Lower lobe of right lung (tissue), 2 donors: ENCODE data around the gene TBX3. TPM values are rescaled to one million over a fixed set of nuclear protein-coding genes. Genes with fewer than 3 reads are reported as not detected.
A peak's percentile ranks its signal among the peaks of the same experiment; 100 is the strongest.

Source experiments
- ATAC-seq, 2 donors: fragments of 200-7000 bp; cut with Tn5 transposase; one replicate each; pipeline ENCODE4 v1.9.1; 2020 to 2022; ENCODE audit warnings: mild to moderate bottlenecking in 2 of 2, moderate library complexity in 2 of 2
- DNase-seq: peaks from one replicate; pipeline ENCODE4 v3.0.0-alpha.2; 2020
- H3K27ac ChIP-seq: fragments of 200-600 bp; one replicate; pipeline ENCODE4 v1.8.0; 2022
- H3K27me3 ChIP-seq: fragments of 200-600 bp; one replicate; pipeline ENCODE4 v1.8.0; 2022; ENCODE audit warnings: low read depth
- H3K36me3 ChIP-seq: fragments of 200-600 bp; one replicate; pipeline ENCODE4 v1.8.0; 2022; ENCODE audit warnings: mild to moderate bottlenecking
- H3K4me1 ChIP-seq: fragments of 200-600 bp; one replicate; pipeline ENCODE4 v1.8.0; 2022
- H3K4me3 ChIP-seq: fragments of 200-600 bp; one replicate; pipeline ENCODE4 v1.8.0; 2022; ENCODE audit warnings: mild to moderate bottlenecking
- H3K9me3 ChIP-seq: fragments of 200-600 bp; one replicate; pipeline ENCODE4 v1.8.0; 2022
- intact Hi-C: fragments of 100-400 bp; cut with DNase I; formaldehyde crosslinking; loops from one replicate; pipeline ENCODE4 v1.11.0; 2022
- total RNA-seq: library from RNA; stranded (reverse); fragmentation: NEBNext Ultra II Directional; extraction: Animal tissue kit (Norgen Biotek cat#: 25700); gene quantifications from one replicate; pipeline ENCODE4 v1.2.1, GENCODE V29; 2021
- TF ChIP-seq, protein P1 (sequence below): fragments of 200-600 bp; IDR thresholded peaks from one replicate; pipeline ENCODE4 v1.8.0; 2022; ENCODE audit warnings: antibody characterized with exemption, mild to moderate bottlenecking
- donor health status: DM: no; HTN: yes; CAD: no; lungs with severe emphysema.

The TBX3 gene
- total RNA-seq, 1 donor from 2014 or later, result 50.9 TPM

- no peaks in the 10 kb centered on the region for H3K36me3 ChIP-seq
- no peaks in the 10 kb centered on the region for H3K4me1 ChIP-seq
- no peak for ATAC-seq
- H3K27ac ChIP-seq, result no peak overlapping the region
- no peak overlapping the region for H3K4me3 ChIP-seq
- intact Hi-C loops, result no loop called here
- TF ChIP-seq, protein P1, sequence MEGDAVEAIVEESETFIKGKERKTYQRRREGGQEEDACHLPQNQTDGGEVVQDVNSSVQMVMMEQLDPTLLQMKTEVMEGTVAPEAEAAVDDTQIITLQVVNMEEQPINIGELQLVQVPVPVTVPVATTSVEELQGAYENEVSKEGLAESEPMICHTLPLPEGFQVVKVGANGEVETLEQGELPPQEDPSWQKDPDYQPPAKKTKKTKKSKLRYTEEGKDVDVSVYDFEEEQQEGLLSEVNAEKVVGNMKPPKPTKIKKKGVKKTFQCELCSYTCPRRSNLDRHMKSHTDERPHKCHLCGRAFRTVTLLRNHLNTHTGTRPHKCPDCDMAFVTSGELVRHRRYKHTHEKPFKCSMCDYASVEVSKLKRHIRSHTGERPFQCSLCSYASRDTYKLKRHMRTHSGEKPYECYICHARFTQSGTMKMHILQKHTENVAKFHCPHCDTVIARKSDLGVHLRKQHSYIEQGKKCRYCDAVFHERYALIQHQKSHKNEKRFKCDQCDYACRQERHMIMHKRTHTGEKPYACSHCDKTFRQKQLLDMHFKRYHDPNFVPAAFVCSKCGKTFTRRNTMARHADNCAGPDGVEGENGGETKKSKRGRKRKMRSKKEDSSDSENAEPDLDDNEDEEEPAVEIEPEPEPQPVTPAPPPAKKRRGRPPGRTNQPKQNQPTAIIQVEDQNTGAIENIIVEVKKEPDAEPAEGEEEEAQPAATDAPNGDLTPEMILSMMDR, result no peak
- peaks cover 8% of the 10 kb centered on the region for H3K27me3 ChIP-seq
- DNase-seq, result no peak
- H3K9me3 ChIP-seq, result no peaks in the 10 kb centered on the region
Measured at GRCh38 chr12:114656906-114657596, 26.9 kb downstream of the TBX3 start.

DNA sequence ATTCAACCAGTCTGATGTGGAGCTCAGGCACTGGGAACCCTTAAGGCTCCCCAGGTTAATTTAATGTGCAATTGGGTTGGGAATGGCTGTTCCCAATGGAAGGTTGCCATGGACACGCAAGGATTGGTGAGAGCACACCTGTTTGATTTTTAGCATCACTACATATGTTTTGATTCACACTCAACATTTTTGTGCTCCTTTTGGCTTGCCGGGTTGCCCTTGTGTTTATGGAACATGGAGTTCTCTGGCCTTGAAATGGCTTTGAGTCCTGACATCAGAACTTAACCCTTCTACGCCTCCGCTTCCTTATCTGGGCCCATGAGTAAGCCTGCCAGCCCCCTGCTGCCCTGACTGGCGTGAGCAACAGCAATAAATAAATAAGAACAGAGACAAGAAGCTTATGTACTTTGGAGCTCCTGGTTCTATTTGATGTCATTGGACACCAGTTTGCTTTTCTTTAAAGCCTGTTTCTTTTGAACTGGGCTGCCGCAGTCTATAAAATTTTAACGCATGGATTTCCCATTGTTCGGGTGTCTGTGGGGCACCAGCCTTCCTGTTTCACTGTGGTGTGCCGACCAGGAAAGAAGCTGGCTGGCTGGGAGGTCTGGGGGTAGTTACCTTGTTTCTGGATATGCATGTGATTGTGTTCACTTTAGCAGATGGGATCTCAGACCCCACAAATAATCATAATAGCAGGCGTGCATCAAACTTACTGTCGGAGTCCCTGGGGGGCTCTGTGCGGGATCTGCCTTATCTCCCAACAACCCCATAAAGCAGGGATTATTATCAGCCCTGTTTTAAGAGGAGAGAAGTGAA is 27.8 kb downstream of the TBX3 start:
- peak in 1 of 2 donors; percentile 25 for ATAC-seq

DNA sequence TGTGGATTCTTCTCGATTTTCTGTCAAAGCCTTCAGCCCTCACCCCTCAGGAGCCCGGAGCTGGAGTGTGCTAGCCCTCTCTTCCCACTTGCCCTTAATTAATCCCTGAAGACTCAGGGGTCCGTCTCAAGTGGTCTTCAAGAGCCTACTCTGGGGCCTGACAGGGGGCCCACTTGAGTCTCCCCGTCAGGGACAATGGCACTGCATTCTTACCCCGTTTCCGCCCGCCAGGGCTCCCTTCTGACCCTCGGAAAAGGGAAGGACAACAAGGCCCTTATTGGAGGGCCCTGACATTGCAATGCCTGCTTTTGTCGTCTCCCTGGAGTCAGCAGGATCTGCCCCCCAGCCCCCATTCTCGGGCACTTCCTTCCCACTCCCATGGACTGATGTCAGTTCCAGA is 34.4 kb downstream of the TBX3 start:
- Histone ChIP-seq H3K27ac (no peak overlapping the region), H3K27me3 (no peaks in the 10 kb centered on the region), H3K4me3 (no peak overlapping the region), H3K9me3 (no peaks in the 10 kb centered on the region), H3K4me1 (no peaks in the 10 kb centered on the region), H3K36me3 (no peaks in the 10 kb centered on the region)
- no peak for DNase-seq
- intact Hi-C loops, result no loop called here
- no peak for ATAC-seq
- TF ChIP-seq, protein P1, result no peak

More for the DNA sequence above, 27.8 kb downstream of the TBX3 start:
- peaks cover 8% of the 10 kb centered on the region for H3K27me3 ChIP-seq
- TF ChIP-seq, protein P1, result no peak
- H3K4me3 ChIP-seq, result no peak overlapping the region
- no peaks in the 10 kb centered on the region for H3K36me3 ChIP-seq
- no peak for DNase-seq
- intact Hi-C loops, result no loop called here
- no peaks in the 10 kb centered on the region for H3K4me1 ChIP-seq
- H3K27ac ChIP-seq, result peak overlapping the region; percentile 18
- H3K9me3 ChIP-seq, result no peaks in the 10 kb centered on the region

- Histone ChIP-seq H3K27ac (no peak overlapping the region), H3K9me3 (no peaks in the 10 kb centered on the region), H3K36me3 (no peaks in the 10 kb centered on the region), H3K4me3 (no peak overlapping the region), H3K4me1 (no peaks in the 10 kb centered on the region), H3K27me3 (peaks cover under 1% of the 10 kb centered on the region)
- no peak for DNase-seq
- ATAC-seq, result no peak
- TF ChIP-seq, protein P1, result no peak
- intact Hi-C loops, result no loop called here
Measured at GRCh38 chr12:114648711-114649110, 35.3 kb downstream of the TBX3 start.

DNA sequence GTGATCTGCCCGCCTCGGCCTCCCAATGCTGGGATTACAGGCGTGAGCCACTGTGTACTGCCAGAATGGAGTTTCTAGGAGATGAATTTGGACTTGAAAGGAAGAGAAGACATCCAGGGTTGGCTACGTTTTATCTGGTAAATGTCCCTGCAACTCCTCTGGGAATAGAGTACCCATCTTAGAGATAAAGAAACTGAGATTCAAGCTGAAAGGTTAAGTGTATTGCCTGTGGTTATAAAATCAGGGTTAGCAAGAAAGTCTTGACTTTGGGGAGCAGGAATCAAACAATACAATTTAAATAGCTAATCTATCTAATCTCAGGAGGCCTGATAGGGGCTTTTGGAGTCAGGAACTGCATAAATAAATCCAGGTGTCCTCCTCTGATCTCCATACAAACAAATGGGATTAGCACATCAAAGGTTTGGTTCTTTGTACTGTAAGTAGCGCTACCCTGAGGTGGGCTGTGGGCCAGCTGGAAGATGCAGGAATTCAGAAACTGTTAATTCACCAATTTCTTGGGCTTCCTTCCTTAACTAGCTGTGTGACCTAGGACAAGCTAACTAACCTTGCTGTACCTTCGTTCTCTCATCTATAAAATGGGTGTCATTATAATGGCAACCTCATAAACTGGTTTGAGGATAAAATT is 45.1 kb downstream of the TBX3 start:
- Histone ChIP-seq H3K9me3 (no peaks in the 10 kb centered on the region), H3K36me3 (no peaks in the 10 kb centered on the region), H3K27me3 (peaks cover 5% of the 10 kb centered on the region), H3K4me3 (no peak overlapping the region), H3K27ac (no peak overlapping the region), H3K4me1 (no peaks in the 10 kb centered on the region)
- ATAC-seq (no peak), DNase-seq (no peak)
- TF ChIP-seq, protein P1, result no peak
- intact Hi-C loops, result no loop called here
